ENCODE results near the gene PAPPA2. TPM values are rescaled to one million over a fixed set of nuclear protein-coding genes. Genes with fewer than 3 reads are reported as not detected.
"Not testable (repeated sequence)": the region's sequence is repeated elsewhere in the genome, so short reads cannot be mapped to it uniquely, and the experiment has no call there.

PAPPA2 gene
- total RNA-seq (4.1 and 5.4 TPM in 2 replicates), polyA plus RNA-seq (0.24 and 0.28 TPM in 2 replicates), polyA minus RNA-seq (ENCODE audit: low replicate concordance) (0.12 and 0.89 TPM in 2 replicates)
- polyA plus RNA-seq (2012), result 0.17 and 0.20 TPM in 2 replicates

DNA sequence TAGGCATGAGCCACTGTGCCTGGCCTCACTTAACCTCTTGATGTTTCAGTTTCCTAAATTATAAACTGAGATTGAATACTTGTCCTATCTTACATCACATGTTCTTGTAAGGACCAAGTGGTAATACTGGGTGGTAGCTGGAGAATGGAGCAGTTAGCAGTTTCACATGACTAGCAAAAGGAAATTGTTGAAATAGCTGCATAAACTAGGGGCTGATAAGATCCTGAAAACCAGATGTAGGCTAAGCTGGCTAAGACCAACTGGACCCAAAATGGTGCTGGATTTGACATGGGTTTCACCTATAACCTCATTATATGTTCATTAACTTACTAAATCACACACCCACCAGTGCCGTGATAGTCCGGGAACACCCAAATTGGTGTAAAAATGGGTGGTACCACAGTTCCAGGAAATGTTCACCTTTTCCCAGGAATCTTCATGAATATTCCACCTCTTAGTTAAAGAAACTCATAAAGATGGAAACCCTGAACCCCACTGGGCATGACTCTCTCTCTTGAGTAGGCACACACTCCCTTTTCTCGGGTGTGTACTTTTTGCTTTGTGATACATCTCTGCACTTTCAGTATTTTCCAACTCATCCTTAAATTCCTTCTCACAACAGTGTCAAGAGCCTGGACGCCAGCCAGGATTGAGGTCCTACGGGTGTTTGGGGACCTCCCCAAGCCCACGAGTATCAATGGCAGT lies at the start of gene PAPPA2:
TSS of gene PAPPA2 (plus strand) at position 502 of the 705 bp plus-strand sequence. CDS start 93,148 bp downstream, outside the sequence.
- Histone ChIP-seq H3K9ac (ENCODE audit: insufficient read depth, low read length) (no peak within 1 kb of the TSS), H3K79me2 (ENCODE audit: control insufficient read depth, insufficient read depth, low read length) (no peaks in the 10 kb centered on the region), H3K27me3 (ENCODE audit: control insufficient read depth, insufficient read depth, low read length) (no peaks in the 10 kb centered on the region), H3K4me3 (replicated peaks in 1 of 4; ENCODE audit: control extremely low read depth in 1 of 4, insufficient read depth in 1 of 4, low read depth in 3 of 4, low read length in 4 of 4) (no peak within 1 kb of the TSS), H4K20me1 (ENCODE audit: control insufficient read depth, extremely low read depth, insufficient read depth, low read length) (no peaks in the 10 kb centered on the region), H3K36me3 (ENCODE audit: control insufficient read depth, insufficient read depth, low read length) (no peaks in the 10 kb centered on the region), H2AFZ (ENCODE audit: low read length) (no peak within 1 kb of the TSS), H3K4me2 (ENCODE audit: extremely low read depth, insufficient read depth, low read length) (no peak within 1 kb of the TSS), H3K27ac (ENCODE audit: insufficient read depth, low read length) (no peak within 1 kb of the TSS), H3K9me3 (ENCODE audit: control insufficient read depth, insufficient read depth, low read depth, low read length) (no peaks in the 10 kb centered on the region), H3K4me1 (ENCODE audit: control insufficient read depth, extremely low read depth, insufficient read depth, low read length) (no peaks in the 10 kb centered on the region)
- DNase-seq (ENCODE audit: low read depth in 2 of 2), result no peak
- TF ChIP-seq CTCF (conservative IDR thresholded peaks at IDR 0.05 in 1 of 2, IDR thresholded peaks at IDR 0.05 in 1 of 2; ENCODE audit: low read depth in 1 of 2, low read length in 2 of 2) (no peak), EZH2 (IDR thresholded peaks at IDR 0.05; ENCODE audit: low read length, missing control alignments) (no peak)

DNA sequence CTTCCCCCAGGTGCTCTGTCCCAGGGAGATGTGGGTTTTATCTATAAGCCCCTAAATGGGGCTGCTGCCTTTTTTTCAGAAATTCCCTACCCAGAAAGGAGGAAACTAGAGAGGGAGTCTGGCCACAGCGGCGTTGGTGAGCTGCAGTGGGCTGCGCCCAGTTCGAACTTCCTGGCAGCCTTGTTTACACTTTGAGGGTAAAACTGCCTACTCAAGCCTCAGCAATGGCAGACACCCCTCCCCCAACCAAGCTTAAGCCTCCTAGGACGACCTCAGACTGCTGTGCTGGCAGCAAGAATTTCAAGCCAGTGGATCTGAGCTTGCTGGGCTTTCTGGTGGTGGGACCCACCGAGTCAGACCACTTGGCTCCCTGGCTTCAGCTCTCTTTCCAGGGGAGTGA lies 46.2 kb upstream of the PAPPA2 start:
- DNase-seq (ENCODE audit: low read depth in 2 of 2), result no peak
- no peaks in the 10 kb centered on the region for H3K9me3 ChIP-seq (ENCODE audit: control insufficient read depth, insufficient read depth, low read depth, low read length)
- no peaks in the 10 kb centered on the region for H3K27me3 ChIP-seq (ENCODE audit: control insufficient read depth, insufficient read depth, low read length)
- H3K4me3 ChIP-seq (replicated peaks in 1 of 4; ENCODE audit: control extremely low read depth in 1 of 4, insufficient read depth in 1 of 4, low read depth in 3 of 4, low read length in 4 of 4), result no peak overlapping the region
- H3K79me2 ChIP-seq (ENCODE audit: control insufficient read depth, insufficient read depth, low read length), result no peaks in the 10 kb centered on the region
- H3K4me1 ChIP-seq (ENCODE audit: control insufficient read depth, extremely low read depth, insufficient read depth, low read length), result no peaks in the 10 kb centered on the region
- no peaks in the 10 kb centered on the region for H3K36me3 ChIP-seq (ENCODE audit: control insufficient read depth, insufficient read depth, low read length)
- no peak overlapping the region for H2AFZ ChIP-seq (ENCODE audit: low read length)
- no peak overlapping the region for H3K4me2 ChIP-seq (ENCODE audit: extremely low read depth, insufficient read depth, low read length)
- H3K9ac ChIP-seq (ENCODE audit: insufficient read depth, low read length), result no peak overlapping the region
- H4K20me1 ChIP-seq (ENCODE audit: control insufficient read depth, extremely low read depth, insufficient read depth, low read length), result no peaks in the 10 kb centered on the region
- no peak for TF ChIP-seq EZH2 (IDR thresholded peaks at IDR 0.05; ENCODE audit: low read length, missing control alignments)
- TF ChIP-seq CTCF (conservative IDR thresholded peaks at IDR 0.05 in 1 of 2, IDR thresholded peaks at IDR 0.05 in 1 of 2; ENCODE audit: low read depth in 1 of 2, low read length in 2 of 2), result no peak
- no peak overlapping the region for H3K27ac ChIP-seq (ENCODE audit: insufficient read depth, low read length)

GRCh38 chr1:176419608-176420007 lies 43.4 kb upstream of the PAPPA2 start:
- not testable (repeated sequence) for H3K36me3 ChIP-seq (ENCODE audit: control insufficient read depth, insufficient read depth, low read length); DNase-seq (ENCODE audit: low read depth in 2 of 2); H3K27me3 ChIP-seq (ENCODE audit: control insufficient read depth, insufficient read depth, low read length); H3K79me2 ChIP-seq (ENCODE audit: control insufficient read depth, insufficient read depth, low read length); H3K4me1 ChIP-seq (ENCODE audit: control insufficient read depth, extremely low read depth, insufficient read depth, low read length); H3K9me3 ChIP-seq (ENCODE audit: control insufficient read depth, insufficient read depth, low read depth, low read length); H3K4me3 ChIP-seq (replicated peaks in 1 of 4; ENCODE audit: control extremely low read depth in 1 of 4, insufficient read depth in 1 of 4, low read depth in 3 of 4, low read length in 4 of 4); H2AFZ ChIP-seq (ENCODE audit: low read length); H3K4me2 ChIP-seq (ENCODE audit: extremely low read depth, insufficient read depth, low read length); H3K9ac ChIP-seq (ENCODE audit: insufficient read depth, low read length); H4K20me1 ChIP-seq (ENCODE audit: control insufficient read depth, extremely low read depth, insufficient read depth, low read length); H3K27ac ChIP-seq (ENCODE audit: insufficient read depth, low read length)

Data from fibroblast of lung (primary cell).